GM18867 (cell line): ENCODE data around the gene PSME1.

Source experiments
- ATAC-seq: cut with Tn5 transposase; IDR thresholded peaks from one replicate; pipeline ENCODE4 v1.9.1; 2021; ENCODE audit warnings: mild to moderate bottlenecking, moderate library complexity; ENCODE audit not compliant: unreplicated experiment

Gene PSME1

DNA sequence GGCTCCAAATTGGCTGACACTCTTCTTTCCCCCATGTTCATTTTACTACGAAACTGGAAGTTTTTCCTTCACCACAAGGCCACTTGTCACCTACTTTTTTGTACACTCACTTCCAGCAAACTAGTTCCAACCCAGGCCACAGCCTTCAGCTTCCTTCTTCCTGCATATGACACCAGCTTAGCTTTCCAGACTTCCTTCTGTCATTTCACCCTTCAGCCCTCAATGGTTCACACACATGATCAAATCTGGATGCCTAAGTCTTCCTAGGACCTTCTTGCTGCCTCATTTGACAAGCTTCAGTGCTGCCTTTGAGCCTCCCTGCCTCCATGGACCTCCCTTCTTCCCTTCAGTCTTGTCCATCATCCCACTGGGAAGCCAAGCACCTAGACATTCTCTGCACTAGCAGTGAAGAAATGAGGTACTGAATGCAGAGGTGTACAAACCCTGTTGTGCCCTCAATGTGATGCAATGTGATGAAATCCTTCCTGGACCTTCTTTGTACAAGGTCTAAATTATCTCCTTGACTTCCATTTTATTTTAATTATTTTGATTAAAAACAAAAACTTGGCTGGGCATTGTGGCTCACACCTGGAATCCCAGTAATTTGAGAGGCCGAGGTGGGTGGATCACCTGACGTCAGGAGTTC lies 31.6 kb downstream of the PSME1 start:
- ATAC-seq = no peak

DNA sequence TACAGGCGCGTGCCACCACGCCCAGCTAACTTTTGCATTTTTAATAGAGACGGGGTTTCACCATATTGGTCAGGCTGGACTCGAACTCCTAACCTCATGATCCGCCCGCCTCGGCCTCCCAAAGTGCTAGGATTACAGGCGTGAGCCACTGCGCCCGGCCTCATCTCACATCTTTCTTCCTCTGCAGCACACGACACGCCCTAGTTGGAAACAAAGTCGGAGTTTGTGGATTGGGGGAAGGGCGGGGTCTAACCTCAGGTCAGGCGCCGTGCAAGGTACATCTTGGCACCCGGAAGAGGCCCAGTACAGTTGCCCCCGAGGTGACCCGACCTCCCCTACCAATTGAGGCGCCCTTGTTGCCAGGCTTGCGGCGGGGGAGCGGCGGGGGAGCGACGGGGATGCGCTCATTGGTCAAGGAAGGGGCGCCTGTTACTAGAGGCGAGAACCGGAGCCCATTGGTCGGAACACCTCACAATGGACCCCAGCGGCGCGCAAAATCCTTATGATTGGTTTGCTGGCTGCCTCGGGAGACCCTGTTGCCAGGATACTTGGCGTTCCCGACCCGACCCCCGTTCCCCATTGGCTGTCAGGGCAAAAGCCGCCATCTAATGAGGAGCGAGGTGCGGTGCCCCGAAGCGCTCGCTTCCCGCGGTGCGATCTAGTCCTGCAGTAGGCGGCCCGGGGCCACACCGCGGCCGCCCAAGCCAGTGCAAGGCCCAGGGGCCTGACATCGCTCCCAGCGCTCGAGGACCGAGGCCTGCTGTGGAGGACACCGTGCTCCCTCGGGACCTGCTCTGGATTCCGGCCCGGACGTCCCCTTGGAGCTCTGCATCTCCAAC lies 35.6 kb downstream of the PSME1 start, which contains the start of gene REC8:
Gene REC8, plus strand, starts transcription at position 659 of the 839 bp plus-strand sequence. CDS start 473 bp downstream, outside the sequence.
- ATAC-seq = no peak

DNA sequence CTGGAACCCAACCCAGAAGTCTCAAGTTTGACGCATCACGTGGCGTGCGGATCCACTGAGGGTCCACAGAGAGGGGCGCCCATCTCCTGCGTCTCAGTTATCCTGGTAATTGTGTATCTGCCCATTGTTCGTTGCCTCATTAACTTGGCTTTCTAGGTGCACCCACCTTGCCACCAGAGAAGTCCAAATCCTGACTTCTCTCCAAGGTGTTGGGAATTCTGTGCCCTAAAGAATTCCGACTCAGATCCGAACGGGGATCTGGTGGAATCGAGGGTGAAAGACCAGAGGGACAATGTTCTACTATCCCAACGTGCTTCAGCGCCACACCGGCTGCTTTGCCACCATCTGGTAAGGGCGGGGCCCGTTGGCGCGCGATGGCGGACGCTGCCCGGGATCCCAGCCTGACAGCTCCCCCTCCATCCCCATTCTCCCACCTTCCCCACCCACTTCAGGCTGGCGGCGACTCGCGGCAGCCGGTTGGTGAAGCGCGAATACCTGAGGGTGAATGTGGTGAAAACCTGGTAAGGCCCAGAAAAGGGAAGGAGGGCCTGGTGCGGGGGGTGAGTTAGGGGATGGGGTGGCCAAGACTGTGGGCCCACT lies 36.4 kb downstream of the PSME1 start:
- ATAC-seq = no peak

DNA sequence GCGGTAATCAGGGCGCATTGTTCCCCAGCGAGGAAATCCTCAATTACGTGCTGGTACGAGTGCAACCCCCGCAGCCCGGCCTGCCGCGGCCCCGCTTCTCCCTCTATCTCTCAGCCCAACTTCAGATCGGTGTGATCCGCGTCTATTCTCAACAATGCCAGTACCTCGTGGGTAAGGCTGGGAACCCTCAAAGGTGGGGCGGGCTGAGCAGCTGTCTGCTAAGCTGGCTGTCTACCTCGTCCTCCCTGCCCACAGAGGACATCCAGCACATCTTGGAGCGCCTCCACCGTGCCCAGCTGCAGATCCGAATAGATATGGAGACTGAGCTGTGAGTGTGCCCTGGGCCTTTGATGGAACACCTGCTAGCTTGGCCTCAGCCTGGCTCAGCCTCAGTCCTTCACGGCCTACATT lies 36.9 kb downstream of the PSME1 start:
- ATAC-seq = no peak

DNA sequence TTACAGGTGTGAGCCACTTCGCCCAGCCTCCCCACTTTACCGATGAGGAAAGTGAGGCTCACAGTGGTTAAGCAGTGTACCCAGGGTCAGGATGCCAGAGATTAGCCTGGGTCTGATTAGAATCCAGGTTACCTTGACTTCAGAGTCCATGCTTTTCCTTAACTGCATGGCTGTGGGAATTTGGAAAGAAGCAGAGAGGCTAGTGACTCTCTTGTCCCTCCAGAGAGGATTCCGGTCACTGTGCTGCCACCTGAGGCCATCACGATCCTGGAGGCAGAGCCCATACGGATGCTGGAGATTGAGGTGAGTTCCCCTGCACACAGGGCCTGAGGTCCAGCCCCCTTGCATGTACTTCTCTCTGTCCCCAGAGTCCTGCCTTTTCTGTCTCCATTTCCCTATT lies 40.6 kb downstream of the PSME1 start:
- no peak for ATAC-seq

DNA sequence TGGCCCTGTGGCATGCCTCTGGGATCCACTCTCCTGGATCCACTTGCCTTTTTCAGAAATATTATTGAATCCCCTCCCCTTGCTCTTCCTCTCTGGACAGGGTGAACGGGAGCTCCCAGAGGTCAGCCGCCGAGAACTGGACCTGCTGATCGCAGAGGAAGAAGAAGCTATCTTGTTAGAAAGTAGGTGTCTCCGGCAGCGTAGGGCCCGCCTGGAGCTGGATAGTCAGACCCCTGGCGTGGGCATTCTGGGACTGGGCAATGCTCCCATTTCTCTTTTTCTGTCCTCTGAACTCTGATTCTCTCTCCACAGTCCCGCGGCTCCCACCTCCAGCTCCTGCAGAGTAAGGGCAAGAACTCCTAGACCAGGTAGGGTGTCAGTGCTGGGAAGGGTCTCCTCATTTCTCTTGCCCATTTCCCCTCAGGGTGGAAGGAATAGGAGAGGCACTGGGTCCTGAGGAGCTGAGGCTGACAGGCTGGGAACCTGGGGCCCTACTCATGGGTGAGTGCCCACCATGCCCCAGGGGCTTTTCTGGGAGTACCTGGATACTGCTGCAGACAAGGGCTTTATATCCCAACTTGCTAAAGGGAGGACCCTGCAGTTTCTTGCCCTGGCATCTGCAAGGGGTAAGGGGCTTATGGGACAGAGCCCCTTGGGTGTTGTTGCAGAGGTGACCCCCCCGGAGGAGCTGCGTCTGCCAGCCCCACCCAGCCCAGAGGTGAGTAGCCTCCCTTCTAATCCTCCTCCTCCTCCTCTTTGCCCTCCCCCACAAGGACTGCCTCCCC lies 41.2 kb downstream of the PSME1 start:
- no peak for ATAC-seq

DNA sequence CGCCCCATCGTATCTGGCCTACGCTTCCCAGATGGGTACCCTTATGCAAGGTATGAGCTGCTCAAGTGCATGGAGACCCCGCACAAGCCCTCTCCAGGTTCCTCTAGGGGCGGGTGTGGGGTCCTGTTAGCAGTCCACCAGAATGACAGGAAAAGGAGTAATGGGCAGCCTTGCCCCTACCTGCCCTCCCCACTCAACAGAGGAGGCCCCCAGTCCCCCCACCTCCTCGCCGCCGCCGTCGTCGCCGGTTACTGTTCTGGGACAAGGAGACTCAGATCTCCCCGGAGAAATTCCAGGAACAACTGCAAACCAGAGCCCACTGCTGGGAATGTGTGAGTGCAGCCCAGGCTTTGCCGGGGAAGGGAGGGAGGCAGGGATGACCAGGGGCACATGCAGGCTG lies 41.9 kb downstream of the PSME1 start:
- ATAC-seq = no peak

DNA sequence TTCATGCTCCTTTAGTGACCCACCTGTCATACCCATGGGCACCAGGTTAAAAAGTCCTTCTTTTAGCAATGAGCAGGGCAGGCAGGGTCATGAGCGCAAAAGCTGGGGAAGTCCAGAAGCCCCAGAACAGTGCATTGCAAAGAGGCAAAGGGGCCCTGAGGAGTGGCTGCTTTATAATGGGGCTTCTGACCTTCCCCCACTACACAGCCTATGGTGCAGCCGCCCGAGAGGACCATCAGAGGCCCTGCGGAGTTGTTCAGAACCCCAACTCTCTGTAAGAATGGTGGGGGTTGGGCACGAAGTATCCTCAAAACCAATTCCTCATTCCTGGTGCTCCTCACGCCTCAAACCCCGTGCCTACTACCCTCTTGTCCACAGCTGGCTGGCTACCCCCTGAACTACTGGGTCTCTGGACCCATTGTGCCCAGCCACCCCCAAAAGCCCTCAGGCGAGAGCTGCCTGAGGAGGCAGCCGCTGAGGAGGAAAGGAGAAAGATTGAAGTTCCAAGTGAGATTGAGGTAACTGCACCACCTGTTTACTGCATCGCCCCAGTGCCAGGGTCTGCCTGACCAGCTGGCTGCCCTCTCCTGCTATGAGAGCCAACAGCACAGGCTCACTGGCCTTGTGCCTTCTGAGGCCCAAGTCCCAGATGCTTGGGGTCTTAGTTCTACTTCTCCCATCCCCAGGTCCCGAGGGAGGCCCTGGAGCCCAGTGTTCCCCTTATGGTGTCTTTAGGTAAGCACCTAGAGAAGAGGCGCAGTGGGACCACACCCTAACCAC lies 42.6 kb downstream of the PSME1 start:
- ATAC-seq = no peak

DNA sequence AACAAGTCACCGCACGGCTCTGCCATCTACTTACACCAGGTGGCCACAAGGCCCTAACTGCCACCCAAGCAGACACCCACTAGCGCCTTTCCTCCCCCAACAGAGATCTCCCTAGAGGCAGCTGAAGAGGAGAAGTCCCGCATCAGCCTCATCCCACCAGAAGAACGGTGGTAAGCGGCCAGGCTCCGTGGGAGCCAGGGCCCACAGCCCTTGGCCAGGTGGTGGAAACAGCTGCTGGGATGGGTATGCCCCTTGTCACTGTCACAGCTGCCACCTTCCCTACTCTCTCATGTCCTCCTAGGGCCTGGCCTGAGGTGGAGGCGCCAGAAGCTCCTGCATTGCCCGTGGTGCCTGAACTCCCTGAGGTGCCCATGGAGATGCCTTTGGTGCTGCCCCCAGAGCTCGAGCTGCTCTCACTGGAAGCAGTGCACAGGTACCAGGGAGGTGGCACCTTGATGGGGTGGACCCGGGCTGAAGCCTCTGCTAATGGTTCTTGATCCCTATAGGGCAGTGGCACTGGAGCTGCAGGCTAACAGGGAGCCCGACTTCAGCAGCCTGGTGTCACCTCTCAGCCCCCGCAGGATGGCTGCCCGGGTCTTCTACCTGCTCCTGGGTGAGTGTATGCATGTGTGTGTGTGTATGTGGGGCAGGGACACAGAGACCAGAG lies 43.4 kb downstream of the PSME1 start:
- no peak for ATAC-seq

DNA sequence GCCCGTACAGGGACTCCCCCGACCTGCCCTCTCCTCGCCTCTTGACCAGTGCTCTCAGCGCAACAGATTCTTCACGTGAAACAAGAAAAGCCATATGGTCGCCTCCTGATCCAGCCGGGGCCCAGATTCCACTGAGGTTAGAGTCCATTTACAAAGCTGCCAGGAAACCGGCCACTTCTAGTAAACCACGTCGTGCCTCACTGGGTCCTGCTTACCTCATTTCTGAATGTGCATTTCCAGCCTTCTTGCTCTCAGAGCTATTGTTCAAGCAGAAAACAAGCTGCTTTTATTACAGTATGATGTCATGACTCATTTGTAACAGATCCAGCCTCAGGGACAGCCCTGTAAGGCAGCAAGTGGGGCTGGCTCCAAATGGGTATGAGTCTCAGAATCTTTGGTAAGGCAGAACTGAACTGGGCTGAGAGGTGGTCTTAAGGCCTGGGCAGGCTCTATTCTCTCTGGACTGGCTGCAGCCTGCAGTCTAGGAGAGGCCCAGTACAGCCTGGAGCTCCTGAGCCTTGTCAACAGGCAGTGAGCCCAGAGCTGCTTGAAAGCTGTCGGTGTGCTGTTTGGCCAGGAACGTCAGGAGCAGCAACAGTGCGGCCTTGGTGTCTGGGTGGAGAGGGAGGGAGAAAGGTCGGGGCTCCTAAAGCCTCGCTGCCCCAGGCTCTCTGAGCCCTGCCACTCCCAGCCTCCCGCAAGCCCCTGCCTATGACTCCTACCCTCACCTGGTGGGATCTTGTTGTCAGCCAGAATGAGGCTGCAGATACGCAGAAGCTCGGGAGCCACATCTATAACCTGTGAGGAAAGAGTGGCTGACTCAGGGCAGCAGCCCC lies 44.2 kb downstream of the PSME1 start:
- no peak for ATAC-seq

DNA sequence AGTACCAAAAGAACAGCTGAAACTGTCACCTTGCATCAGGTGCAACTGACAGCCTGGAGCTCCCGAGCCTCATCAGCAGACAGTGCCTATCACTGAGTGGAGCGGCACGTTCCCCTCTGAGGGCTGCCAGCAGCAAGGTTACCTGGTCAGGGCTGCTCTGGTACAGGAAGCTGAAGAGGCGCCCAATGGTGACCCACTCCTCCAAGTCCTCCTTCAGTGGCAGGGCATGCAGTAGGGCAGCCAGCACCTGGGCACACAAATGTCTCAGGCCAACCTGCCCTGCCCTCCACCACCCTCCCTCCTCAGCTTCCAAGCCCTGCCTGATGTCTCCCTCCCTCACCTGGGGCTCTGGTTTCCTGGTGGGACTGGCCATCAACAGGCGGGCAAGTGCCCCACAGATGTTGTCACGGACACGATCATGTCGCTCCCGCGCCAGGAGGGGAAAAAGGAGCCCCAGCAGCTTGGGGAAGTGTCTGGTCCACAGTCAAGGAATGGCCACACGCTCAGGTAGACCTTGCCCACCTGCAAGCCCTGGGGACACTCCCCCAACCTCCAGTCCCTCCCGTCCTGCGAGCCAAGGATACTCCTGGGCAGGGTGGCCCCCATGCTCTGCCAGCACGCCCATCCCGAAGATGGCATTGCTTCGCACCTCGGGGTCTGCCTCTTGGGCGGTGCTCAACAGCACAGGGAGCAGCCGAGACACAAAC lies 45.5 kb downstream of the PSME1 start:
- no peak for ATAC-seq

DNA sequence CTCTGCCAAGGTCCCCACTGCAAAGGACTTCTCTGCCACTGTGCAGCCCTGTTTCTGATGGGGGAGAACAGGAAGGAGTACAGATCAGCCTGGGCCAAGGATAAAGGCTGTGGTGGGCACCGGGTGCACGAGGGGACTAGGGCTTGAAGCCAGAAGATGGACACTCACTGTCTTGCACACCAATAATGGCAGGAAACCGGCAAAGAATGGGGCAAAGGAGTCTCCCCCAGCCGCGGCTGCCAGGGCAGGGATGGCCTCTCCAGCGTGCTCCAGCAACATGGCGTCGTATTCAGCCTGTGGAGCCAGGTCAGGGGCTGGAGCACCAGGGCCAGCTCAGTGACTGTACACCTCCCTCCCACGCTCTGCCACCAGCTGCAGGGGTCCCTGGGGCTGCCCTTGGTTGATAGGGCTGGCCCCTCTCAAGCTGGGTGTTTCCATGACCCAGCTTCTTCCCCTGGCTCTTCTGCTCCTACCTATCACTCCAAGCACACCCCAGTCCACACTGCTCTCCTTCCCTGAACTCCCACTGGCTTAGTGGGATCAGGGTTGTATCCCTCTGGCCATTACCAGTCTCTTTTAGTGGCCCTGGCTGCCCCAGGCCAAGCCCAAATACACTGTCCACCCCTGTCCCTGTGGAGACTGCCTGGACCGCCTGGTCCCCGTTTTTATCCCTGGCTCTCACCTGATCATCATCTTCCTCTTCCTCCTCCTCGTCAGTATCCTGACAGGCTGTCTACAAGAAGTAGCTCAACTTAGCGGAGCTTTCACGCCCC lies 46.3 kb downstream of the PSME1 start:
- no peak for ATAC-seq

DNA sequence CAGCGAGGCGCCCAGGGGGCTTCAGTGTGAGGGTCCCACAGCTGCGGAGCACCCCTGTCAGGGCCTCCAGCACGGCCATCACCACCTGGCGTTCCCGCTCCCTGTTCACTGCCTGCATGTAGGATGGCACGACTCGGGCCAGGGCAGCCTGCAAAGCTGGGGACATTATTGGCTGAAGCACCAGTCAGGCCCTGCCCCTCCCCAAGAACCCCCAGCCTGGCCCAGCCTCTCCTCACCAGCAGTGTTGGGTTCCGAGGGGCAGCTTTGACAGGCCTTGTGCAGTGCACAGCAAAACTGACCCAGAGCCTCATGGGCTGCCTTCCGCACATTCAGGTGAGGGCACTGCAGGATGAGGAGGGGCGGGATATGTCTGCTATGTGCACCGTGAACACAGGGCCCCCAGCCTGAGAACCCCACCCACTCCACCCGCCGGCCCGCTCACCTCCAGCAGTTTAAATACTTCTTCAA lies 47.1 kb downstream of the PSME1 start:
- ATAC-seq = no peak

DNA sequence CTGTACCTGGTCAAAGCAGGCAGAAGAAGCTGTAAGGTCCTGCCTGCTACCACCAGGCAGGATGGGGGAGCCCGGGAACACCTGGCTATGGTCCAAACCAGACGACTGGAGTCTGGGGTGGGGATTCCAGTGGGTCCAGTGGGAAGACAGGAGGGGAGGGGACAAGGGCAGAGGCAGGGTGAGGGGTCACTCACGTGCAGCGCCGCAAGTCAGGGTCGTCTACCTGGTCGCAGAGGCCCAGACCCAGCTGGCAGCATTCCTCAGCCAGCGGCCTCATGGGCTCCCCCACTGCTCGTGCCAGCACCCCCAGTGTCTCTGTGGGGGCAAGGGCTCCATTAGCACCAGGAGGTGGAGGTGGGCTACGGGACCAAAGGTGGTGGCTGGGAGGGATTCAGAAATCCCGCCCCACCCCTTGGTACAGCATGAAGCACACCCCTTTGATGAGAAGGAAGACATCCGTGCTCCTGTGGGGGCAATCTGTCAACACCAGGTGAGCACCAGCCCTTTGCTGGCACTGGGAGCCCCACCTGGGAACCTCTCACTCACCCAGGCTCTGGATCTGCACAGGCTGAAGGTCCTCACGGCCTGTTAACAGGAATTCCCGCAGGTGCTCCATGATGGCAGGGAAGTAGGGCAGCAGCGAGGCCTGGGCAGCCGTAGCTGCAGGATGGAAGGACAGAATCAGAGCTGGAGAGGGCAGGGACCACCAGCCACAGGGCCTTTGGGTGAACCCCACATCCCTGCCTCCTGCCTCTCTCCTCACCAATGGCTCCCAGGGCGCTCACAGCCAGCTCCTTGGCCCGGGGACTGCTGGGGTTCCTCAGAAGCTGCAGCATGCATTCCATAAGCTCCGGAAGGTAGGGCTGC lies 48.3 kb downstream of the PSME1 start:
- ATAC-seq = no peak

DNA sequence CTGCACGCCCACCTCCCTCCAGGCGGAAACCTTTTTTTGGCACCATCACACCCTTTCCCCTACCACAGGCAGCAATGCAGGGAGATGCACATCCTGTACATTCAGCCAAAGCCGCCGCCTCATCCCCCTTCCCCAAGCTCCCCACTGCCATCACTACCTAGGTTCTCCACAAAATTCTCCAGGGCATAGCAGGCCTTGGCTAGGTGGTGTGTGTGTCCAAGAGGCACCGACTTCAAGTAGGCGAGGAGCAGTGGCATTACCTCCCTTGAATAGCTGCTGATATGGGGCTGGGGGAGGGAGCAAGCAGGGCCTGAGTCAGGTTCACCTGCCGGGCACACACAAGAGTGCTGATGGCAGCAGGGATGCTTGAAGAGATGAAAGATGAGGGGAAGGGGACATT lies 49.0 kb downstream of the PSME1 start:
- no peak for ATAC-seq

DNA sequence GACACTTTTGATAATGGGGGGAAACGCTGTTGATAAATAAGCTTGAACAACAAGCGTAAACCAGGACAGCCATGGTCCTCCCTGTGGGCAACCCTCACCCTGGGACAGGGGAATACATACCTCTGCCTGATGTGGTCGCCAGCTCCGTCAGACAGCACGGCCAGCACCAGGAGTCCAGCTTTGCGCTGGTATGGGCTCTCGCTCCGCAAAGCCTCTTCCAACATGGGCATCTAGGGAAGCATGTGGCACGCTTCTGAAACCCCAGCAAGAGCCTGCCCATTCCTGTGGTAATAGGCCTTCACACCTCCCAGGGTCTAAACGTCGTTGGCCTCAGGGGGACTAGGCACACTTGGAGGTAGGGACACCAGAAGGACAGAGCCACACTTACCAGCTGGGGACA lies 49.7 kb downstream of the PSME1 start:
- ATAC-seq = no peak
